Measurements from ENCODE around the gene ZNF814.
"Not testable (repeated sequence)": the region's sequence is repeated elsewhere in the genome, so short reads cannot be mapped to it uniquely, and the experiment has no call there.

The ZNF814 gene

DNA sequence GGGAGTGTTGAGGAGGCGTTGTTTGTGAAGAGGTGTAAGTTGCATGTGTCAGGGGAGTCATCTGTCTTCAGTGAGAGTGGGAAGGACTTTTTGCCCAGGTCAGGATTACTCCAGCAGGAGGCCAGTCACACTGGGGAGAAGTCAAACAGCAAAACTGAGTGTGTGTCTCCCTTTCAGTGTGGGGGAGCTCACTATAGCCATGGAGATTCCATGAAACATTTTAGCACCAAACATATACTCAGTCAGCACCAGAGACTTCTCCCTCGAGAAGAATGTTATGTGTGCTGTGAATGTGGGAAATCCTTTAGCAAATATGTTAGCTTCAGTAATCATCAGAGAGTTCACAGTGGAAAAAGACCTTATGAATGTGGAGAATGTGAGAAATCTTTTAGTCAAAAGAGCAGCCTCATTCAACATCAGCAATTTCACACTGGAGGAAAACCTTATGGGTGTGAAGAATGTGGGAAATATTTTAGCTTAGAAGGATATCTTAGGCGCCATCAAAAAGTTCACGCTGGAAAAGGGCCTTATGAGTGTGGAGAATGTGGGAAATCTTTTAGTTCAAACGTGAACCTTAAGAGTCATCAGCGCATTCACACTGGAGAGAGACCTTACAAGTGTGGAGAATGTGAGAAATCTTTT lies 47.6 kb downstream of the ZNF814 start:
- no peak for DNase-seq
- Histone ChIP-seq H3K4me3 (ENCODE audit: low read depth, low read length) (no peak overlapping the region), H3K36me3 (replicated peaks) (peaks cover 17% of the 10 kb centered on the region), H3K27me3 (replicated peaks) (no peaks in the 10 kb centered on the region), H3K27ac (no peak overlapping the region)
- TF ChIP-seq, protein P1, sequence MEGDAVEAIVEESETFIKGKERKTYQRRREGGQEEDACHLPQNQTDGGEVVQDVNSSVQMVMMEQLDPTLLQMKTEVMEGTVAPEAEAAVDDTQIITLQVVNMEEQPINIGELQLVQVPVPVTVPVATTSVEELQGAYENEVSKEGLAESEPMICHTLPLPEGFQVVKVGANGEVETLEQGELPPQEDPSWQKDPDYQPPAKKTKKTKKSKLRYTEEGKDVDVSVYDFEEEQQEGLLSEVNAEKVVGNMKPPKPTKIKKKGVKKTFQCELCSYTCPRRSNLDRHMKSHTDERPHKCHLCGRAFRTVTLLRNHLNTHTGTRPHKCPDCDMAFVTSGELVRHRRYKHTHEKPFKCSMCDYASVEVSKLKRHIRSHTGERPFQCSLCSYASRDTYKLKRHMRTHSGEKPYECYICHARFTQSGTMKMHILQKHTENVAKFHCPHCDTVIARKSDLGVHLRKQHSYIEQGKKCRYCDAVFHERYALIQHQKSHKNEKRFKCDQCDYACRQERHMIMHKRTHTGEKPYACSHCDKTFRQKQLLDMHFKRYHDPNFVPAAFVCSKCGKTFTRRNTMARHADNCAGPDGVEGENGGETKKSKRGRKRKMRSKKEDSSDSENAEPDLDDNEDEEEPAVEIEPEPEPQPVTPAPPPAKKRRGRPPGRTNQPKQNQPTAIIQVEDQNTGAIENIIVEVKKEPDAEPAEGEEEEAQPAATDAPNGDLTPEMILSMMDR (IDR thresholded peaks at IDR 0.05; ENCODE audit: low read depth, low read length, missing control alignments) = no peak
- in situ Hi-C loops (cut with HindIII; ENCODE audit: low pct_ligation_motif_present, low sequenced_read_pairs) = no loop called here

- H3K27ac ChIP-seq; H3K4me3 ChIP-seq (ENCODE audit: low read depth, low read length); DNase-seq; H3K27me3 ChIP-seq (replicated peaks); in situ Hi-C loops (cut with HindIII; ENCODE audit: low pct_ligation_motif_present, low sequenced_read_pairs): not testable (repeated sequence)
- H3K36me3 ChIP-seq (replicated peaks) = peaks cover 17% of the 10 kb centered on the region
Measured at GRCh38 chr19:57838622-57839191, 50.1 kb downstream of the ZNF814 start.

DNA sequence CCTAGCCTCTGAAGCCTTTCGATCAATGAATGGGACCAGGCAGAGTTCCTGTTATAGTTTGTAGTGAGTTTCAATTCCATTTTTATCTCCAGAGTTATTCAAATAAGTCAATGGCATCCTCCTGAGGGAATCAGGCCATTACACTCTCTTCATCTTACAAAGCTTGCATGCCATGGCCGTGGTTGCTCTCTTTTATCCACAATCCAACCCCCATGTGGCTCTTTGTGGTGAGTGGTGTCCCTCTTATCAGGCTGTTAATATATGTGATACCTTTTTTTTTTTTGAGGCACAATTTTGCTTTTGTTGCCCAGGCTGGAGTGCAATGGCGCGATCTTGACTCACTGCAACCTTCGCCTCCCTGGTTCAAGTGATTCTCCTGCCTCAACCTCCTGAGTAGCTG lies 51.8 kb downstream of the ZNF814 start:
- H3K4me3 ChIP-seq (ENCODE audit: low read depth, low read length); in situ Hi-C loops (cut with HindIII; ENCODE audit: low pct_ligation_motif_present, low sequenced_read_pairs); H3K27ac ChIP-seq; DNase-seq; H3K27me3 ChIP-seq (replicated peaks): not testable (repeated sequence)
- peaks cover 14% of the 10 kb centered on the region for H3K36me3 ChIP-seq (replicated peaks)

DNA sequence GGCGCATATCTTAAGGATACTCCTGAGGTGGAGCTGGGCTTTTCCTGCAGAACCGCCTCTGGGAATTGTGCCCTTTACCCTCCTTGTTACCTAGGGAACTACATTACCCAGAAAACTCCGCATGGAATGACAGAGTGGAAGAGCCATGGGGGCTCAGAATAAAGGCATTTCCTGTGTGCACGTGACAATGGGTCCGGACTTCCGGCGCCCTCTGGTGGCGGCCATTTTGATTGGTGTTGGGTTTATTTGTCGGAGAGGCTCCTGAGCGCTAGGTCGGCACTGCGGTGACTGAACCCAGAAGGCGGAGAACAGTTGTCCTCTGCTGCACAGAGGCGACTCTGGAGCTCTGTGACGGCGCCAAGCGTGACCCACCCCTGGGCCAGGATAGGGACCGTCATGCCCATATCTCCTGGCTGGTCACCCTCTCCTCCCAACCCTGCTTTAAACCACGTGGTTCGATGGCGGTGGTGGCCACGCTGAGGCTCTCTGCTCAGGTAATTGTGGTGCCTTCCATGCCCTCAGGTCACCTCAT lies 58.7 kb downstream of the ZNF814 start, which contains the start of gene ZNF587B:
ZNF587B (plus strand) TSS at position 229 of the 532 bp plus-strand sequence; CDS start at position 459, 230 bp downstream.
- TF ChIP-seq, protein P1 (IDR thresholded peaks at IDR 0.05; ENCODE audit: low read depth, low read length, missing control alignments) = peak; percentile 54
- DNase-seq = peak; percentile 78
- no peaks in the 10 kb centered on the region for H3K27me3 ChIP-seq (replicated peaks)
- peak within 1 kb of the TSS; percentile 68 for H3K4me3 ChIP-seq (ENCODE audit: low read depth, low read length)
- H3K36me3 ChIP-seq (replicated peaks) = no peaks in the 10 kb centered on the region
- H3K27ac ChIP-seq = peak within 1 kb of the TSS; percentile 49
- in situ Hi-C loops (cut with HindIII; ENCODE audit: low pct_ligation_motif_present, low sequenced_read_pairs) = no loop called here

GRCh38 chr19:57829316-57829715 lies 59.5 kb downstream of the ZNF814 start:
- Histone ChIP-seq H3K4me3 (ENCODE audit: low read depth, low read length) (no peak overlapping the region), H3K36me3 (replicated peaks) (no peaks in the 10 kb centered on the region), H3K27ac (no peak overlapping the region), H3K27me3 (replicated peaks) (no peaks in the 10 kb centered on the region)
- DNase-seq = peak; percentile 5
- in situ Hi-C loops (cut with HindIII; ENCODE audit: low pct_ligation_motif_present, low sequenced_read_pairs) = no loop called here
- TF ChIP-seq, protein P1 (IDR thresholded peaks at IDR 0.05; ENCODE audit: low read depth, low read length, missing control alignments) = no peak

DNA sequence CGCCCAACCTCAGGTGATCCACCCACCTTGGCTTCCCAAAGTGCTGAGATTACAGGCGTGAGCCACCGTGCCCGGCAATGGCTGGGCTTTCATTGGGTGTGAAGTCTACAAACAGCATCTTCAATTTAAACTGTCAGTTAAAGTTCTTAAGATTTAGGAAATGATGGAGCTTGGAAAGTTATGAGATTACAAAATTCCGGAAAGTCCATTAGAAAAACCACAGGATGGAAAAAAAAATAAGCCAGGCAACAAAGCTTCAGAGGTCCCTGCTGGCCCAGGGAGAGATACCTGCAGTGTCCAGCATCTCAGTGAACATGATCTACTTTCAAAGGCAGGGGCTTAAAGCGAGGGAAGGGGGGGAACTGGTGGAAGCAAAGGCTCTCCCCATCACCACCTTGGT lies 63.3 kb downstream of the ZNF814 start:
- Histone ChIP-seq H3K27me3 (replicated peaks) (no peaks in the 10 kb centered on the region), H3K36me3 (replicated peaks) (peaks cover 2% of the 10 kb centered on the region), H3K27ac (no peak overlapping the region), H3K4me3 (ENCODE audit: low read depth, low read length) (no peak overlapping the region)
- TF ChIP-seq, protein P1 (IDR thresholded peaks at IDR 0.05; ENCODE audit: low read depth, low read length, missing control alignments) = no peak
- in situ Hi-C loops (cut with HindIII; ENCODE audit: low pct_ligation_motif_present, low sequenced_read_pairs) = no loop called here
- DNase-seq = no peak

GRCh38 chr19:57823608-57824007 lies 65.2 kb downstream of the ZNF814 start:
- H3K4me3 ChIP-seq (ENCODE audit: low read depth, low read length); DNase-seq; H3K36me3 ChIP-seq (replicated peaks): not testable (repeated sequence)

GRCh38 chr19:57823155-57823554 lies 65.7 kb downstream of the ZNF814 start:
- H3K36me3 ChIP-seq (replicated peaks) = not testable (repeated sequence)

More at GRCh38 chr19:57823608-57824007, 65.2 kb downstream of the ZNF814 start:
- H3K27ac ChIP-seq; in situ Hi-C loops (cut with HindIII; ENCODE audit: low pct_ligation_motif_present, low sequenced_read_pairs); H3K27me3 ChIP-seq (replicated peaks): not testable (repeated sequence)

GRCh38 chr19:57821501-57821900 lies 67.3 kb downstream of the ZNF814 start:
- H3K36me3 ChIP-seq (replicated peaks); in situ Hi-C loops (cut with HindIII; ENCODE audit: low pct_ligation_motif_present, low sequenced_read_pairs); DNase-seq; H3K27ac ChIP-seq; H3K27me3 ChIP-seq (replicated peaks); H3K4me3 ChIP-seq (ENCODE audit: low read depth, low read length): not testable (repeated sequence)

More at GRCh38 chr19:57823155-57823554, 65.7 kb downstream of the ZNF814 start:
- H3K27ac ChIP-seq; H3K27me3 ChIP-seq (replicated peaks); in situ Hi-C loops (cut with HindIII; ENCODE audit: low pct_ligation_motif_present, low sequenced_read_pairs); H3K4me3 ChIP-seq (ENCODE audit: low read depth, low read length); DNase-seq: not testable (repeated sequence)

- H3K27ac ChIP-seq; H3K27me3 ChIP-seq (replicated peaks); H3K36me3 ChIP-seq (replicated peaks); DNase-seq; H3K4me3 ChIP-seq (ENCODE audit: low read depth, low read length); in situ Hi-C loops (cut with HindIII; ENCODE audit: low pct_ligation_motif_present, low sequenced_read_pairs): not testable (repeated sequence)
Measured at GRCh38 chr19:57821095-57821494, 67.7 kb downstream of the ZNF814 start.

Data from brain microvascular endothelial cell (primary cell).